AG04450 (cell line): ENCODE data around the gene DNAJB7. TPM values are rescaled to one million over a fixed set of nuclear protein-coding genes. Genes with fewer than 3 reads are reported as not detected.
"Not testable (repeated sequence)": the region's sequence is repeated elsewhere in the genome, so short reads cannot be mapped to it uniquely, and the experiment has no call there.

Experiments
- CTCF ChIA-PET: fragments of 300-600, 350-600 bp; formaldehyde crosslinking; extraction: SDS; loops from one replicate; lab custom pipeline; 2022; ENCODE audit warnings: antibody characterized with exemption, inconsistent platforms; lab: Charles Lee
- POLR2A ChIA-PET: fragments of 350-600 bp; formaldehyde crosslinking; extraction: SDS; loops from one replicate; lab custom pipeline; 2021; ENCODE audit warnings: antibody characterized with exemption, inconsistent platforms; lab: Yijun Ruan, JAX
- DNase-seq: peaks from one replicate; pipeline ENCODE4 v3.0.0-alpha.2; 2011; ENCODE audit warnings: low read depth, low spot score
- H3K27ac ChIP-seq: one replicate; pipeline ENCODE4 v1.5.1; 2012; ENCODE audit warnings: low read depth, low read length, control low read depth
- H3K27me3 ChIP-seq: one replicate; pipeline ENCODE4 v1.6.0; 2012; ENCODE audit warnings: low read length; ENCODE audit not compliant: control insufficient read depth, insufficient read depth
- H3K4me3 ChIP-seq: 2 replicates; pipeline ENCODE4 v1.5.1; 2011; ENCODE audit warnings: mild to moderate bottlenecking, low read depth, low read length, control low read depth
- H3K9me3 ChIP-seq: 2 replicates; pipeline ENCODE4 v1.5.1; 2012; ENCODE audit warnings: low read length; ENCODE audit not compliant: control insufficient read depth, insufficient read depth
- polyA plus RNA-seq: library from polyadenylated mRNA; depleted of rRNA; stranded (reverse); fragments of >200 nt; gene quantifications from 2 replicates; pipeline ENCODE4 v1.2.3, GENCODE V29; 2011
- TF ChIP-seq, protein P1 (sequence below): IDR thresholded peaks from 2 replicates; pipeline ENCODE4 v1.5.1; 2011; ENCODE audit warnings: low read depth, low read length, control low read depth, inconsistent platforms

DNAJB7 gene
- polyA plus RNA-seq, 1 experiment: not detected

DNA sequence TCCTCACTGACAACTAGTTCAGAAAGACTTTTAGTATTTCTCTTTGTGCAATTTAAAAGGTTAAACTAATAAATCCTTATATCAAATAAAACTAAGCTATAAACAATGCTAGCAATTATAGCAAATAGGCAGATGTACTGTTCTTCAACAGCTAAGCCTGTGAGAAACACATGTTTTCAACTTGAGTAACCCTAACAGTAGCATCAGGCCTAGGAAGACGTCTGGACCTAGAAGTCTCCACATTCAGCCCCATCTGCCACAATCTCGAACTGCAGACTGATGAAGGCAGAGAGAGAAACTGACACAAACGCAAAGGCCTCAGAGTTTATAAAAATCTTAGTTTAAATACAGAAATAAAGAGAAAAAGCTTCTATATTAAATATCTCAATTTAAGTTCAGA is 8.0 kb downstream of the DNAJB7 start:
- Histone ChIP-seq H3K4me3 (peak overlapping the region; percentile 11), H3K27me3 (no peaks in the 10 kb centered on the region), H3K9me3 (peaks cover 3% of the 10 kb centered on the region; the same call in 1 of the 2 replicates), H3K27ac (no peak overlapping the region)
- DNase-seq: no peak
- TF ChIP-seq, protein P1, sequence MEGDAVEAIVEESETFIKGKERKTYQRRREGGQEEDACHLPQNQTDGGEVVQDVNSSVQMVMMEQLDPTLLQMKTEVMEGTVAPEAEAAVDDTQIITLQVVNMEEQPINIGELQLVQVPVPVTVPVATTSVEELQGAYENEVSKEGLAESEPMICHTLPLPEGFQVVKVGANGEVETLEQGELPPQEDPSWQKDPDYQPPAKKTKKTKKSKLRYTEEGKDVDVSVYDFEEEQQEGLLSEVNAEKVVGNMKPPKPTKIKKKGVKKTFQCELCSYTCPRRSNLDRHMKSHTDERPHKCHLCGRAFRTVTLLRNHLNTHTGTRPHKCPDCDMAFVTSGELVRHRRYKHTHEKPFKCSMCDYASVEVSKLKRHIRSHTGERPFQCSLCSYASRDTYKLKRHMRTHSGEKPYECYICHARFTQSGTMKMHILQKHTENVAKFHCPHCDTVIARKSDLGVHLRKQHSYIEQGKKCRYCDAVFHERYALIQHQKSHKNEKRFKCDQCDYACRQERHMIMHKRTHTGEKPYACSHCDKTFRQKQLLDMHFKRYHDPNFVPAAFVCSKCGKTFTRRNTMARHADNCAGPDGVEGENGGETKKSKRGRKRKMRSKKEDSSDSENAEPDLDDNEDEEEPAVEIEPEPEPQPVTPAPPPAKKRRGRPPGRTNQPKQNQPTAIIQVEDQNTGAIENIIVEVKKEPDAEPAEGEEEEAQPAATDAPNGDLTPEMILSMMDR: no peak
- ChIA-PET CTCF (interaction anchor here (0.7 to 1.5 kb wide), 3 partner anchors 45 to 417 kb away, joined by 3 read pairs; no protein-coding TSS in a partner anchor), POLR2A (no interaction called here)

DNA sequence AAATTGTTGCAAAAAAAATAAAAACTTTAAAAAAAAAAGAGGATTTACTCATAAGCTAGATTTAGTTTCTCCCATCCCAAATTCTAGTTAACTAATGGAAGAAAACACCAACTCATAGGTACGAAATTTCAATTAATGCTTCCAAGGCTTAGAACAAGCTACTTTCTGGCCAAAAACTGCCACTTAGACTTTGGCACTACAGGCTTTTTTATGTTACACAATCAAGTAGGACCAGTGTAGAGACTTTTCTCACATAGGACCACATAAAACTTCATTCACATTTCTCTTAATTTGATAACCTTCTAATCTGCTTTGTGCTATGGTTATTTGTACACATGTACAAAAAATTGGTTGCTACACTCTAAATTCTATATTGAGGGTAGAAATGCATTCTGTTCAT is 8.6 kb downstream of the DNAJB7 start:
- H3K27me3 ChIP-seq: no peaks in the 10 kb centered on the region
- peaks cover 3% of the 10 kb centered on the region; the same call in 1 of the 2 replicates for H3K9me3 ChIP-seq
- no peak overlapping the region for H3K27ac ChIP-seq
- no peak for DNase-seq
- TF ChIP-seq, protein P1: no peak
- H3K4me3 ChIP-seq: no peak overlapping the region
- CTCF ChIA-PET: interaction anchor here (0.7 to 1.5 kb wide), 4 partner anchors 44 to 417 kb away, joined by 3 to 4 read pairs (median 3); no protein-coding TSS in a partner anchor
- POLR2A ChIA-PET: interaction anchor here (0.6 kb wide), 1 partner anchor 536 kb away, joined by 3 read pairs; no protein-coding TSS in a partner anchor

GRCh38 chr22:40845816-40846215 is 16.1 kb downstream of the DNAJB7 start:
- CTCF ChIA-PET, DNase-seq, H3K27ac ChIP-seq, H3K9me3 ChIP-seq, H3K27me3 ChIP-seq, H3K4me3 ChIP-seq: not testable (repeated sequence)
- POLR2A ChIA-PET: interaction anchor here (0.6 kb wide), 1 partner anchor 11 kb away, joined by 3 read pairs; the partner anchor contains the start of genes ST13 and XPNPEP3

GRCh38 chr22:40844951-40845350 is 17.0 kb downstream of the DNAJB7 start:
- Histone ChIP-seq H3K9me3 (no peaks in the 10 kb centered on the region), H3K27ac (no peak overlapping the region), H3K4me3 (no peak overlapping the region), H3K27me3 (no peaks in the 10 kb centered on the region)
- ChIA-PET POLR2A (interaction anchor here (0.5 kb wide), 1 partner anchor 78 kb away, joined by 3 read pairs; no protein-coding TSS in a partner anchor), CTCF (no interaction called here)
- DNase-seq: no peak
- TF ChIP-seq, protein P1: no peak

GRCh38 chr22:40838486-40838885 is 23.4 kb downstream of the DNAJB7 start:
- TF ChIP-seq, protein P1: no peak
- no peaks in the 10 kb centered on the region for H3K9me3 ChIP-seq
- POLR2A ChIA-PET: interaction anchor here (0.7 kb wide), 1 partner anchor 281 kb away, joined by 4 read pairs; no protein-coding TSS in a partner anchor
- H3K27me3 ChIP-seq: no peaks in the 10 kb centered on the region
- no peak overlapping the region for H3K27ac ChIP-seq
- DNase-seq: no peak
- CTCF ChIA-PET: no interaction called here
- no peak overlapping the region for H3K4me3 ChIP-seq
